SK-N-MC (cell line): ENCODE measurements around the gene FSIP1.
A peak's percentile ranks its signal among the peaks of the same experiment; 100 is the strongest.

Source experiments
- DNase-seq: peaks from one replicate; pipeline ENCODE4 v3.0.0-alpha.2; 2011; ENCODE audit warnings: low read depth, low spot score
- H3K27ac ChIP-seq: fragments of 200-600 bp; sonication (generic); 2 replicates; pipeline ENCODE4 v1.5.1; 2016; ENCODE audit warnings: mixed run types
- H3K36me3 ChIP-seq: fragments of 200-600 bp; sonication (generic); 2 replicates; pipeline ENCODE4 v1.6.1; 2017; ENCODE audit warnings: antibody characterized with exemption, low read length, mixed read lengths; ENCODE audit not compliant: insufficient read depth
- H3K4me3 ChIP-seq: fragments of 200-600 bp; sonication (generic); 2 replicates; pipeline ENCODE4 v1.5.1; 2016
- H3K9ac ChIP-seq: fragments of 200-600 bp; sonication (generic); 2 replicates; pipeline ENCODE4 v1.8.0; 2017; ENCODE audit warnings: mixed run types, mixed read lengths; ENCODE audit not compliant: insufficient read length
- H3K9me3 ChIP-seq: fragments of 200-600 bp; sonication (generic); 2 replicates; pipeline ENCODE4 v1.6.1; 2017; ENCODE audit warnings: low read depth, mild to moderate bottlenecking, antibody characterized with exemption, low read length, moderate library complexity, mixed read lengths
- EZH2 ChIP-seq: fragments of 200-600 bp; sonication (generic); IDR thresholded peaks from one replicate; pipeline ENCODE4 v1.6.1; 2017; ENCODE audit warnings: antibody characterized with exemption
- FOXP2 ChIP-seq: optimal IDR thresholded peaks from 2 replicates; pipeline ENCODE3; 2011; ENCODE audit warnings: mild to moderate bottlenecking, moderate library complexity; ENCODE audit not compliant: insufficient read depth; ENCODE audit errors: extremely low read length, control extremely low read depth
- POLR2AphosphoS5 ChIP-seq: IDR thresholded peaks from 2 replicates; pipeline ENCODE4 v1.6.1; 2012; ENCODE audit warnings: mild to moderate bottlenecking, low read depth, low read length, borderline replicate concordance

The FSIP1 gene

GRCh38 chr15:39721893-39722292 is 60.7 kb downstream of the FSIP1 start:
- TF ChIP-seq POLR2AphosphoS5 (no peak), FOXP2 (no peak), EZH2 (no peak)
- Histone ChIP-seq H3K9me3 (no peaks in the 10 kb centered on the region), H3K36me3 (no peaks in the 10 kb centered on the region), H3K27ac (no peak overlapping the region), H3K9ac (no peak overlapping the region), H3K4me3 (no peak overlapping the region)
- no peak for DNase-seq

GRCh38 chr15:39720621-39721611 is 61.7 kb downstream of the FSIP1 start:
- DNase-seq: peak; percentile 63
- no peak for TF ChIP-seq EZH2
- TF ChIP-seq FOXP2: no peak
- TF ChIP-seq POLR2AphosphoS5: no peak; the same call in 1 of the 2 replicates
- H3K9me3 ChIP-seq: no peaks in the 10 kb centered on the region
- no peak overlapping the region for H3K9ac ChIP-seq
- no peaks in the 10 kb centered on the region for H3K36me3 ChIP-seq
- peak overlapping the region; percentile 61 for H3K4me3 ChIP-seq
- H3K27ac ChIP-seq: peak overlapping the region; percentile 75

GRCh38 chr15:39720081-39720480 is 62.6 kb downstream of the FSIP1 start:
- no peak for DNase-seq
- Histone ChIP-seq H3K4me3 (peak overlapping the region; percentile 61), H3K27ac (peak overlapping the region; percentile 75), H3K9ac (peak overlapping the region; percentile 9), H3K36me3 (no peaks in the 10 kb centered on the region), H3K9me3 (no peaks in the 10 kb centered on the region)
- TF ChIP-seq EZH2 (no peak), FOXP2 (no peak), POLR2AphosphoS5 (no peak)

GRCh38 chr15:39719109-39719508 is 63.5 kb downstream of the FSIP1 start:
- Histone ChIP-seq H3K27ac (no peak overlapping the region), H3K36me3 (no peaks in the 10 kb centered on the region), H3K9ac (no peak overlapping the region), H3K4me3 (no peak overlapping the region), H3K9me3 (no peaks in the 10 kb centered on the region)
- no peak for DNase-seq
- TF ChIP-seq POLR2AphosphoS5 (no peak), EZH2 (no peak), FOXP2 (no peak)

GRCh38 chr15:39717134-39717533 is 65.5 kb downstream of the FSIP1 start:
- H3K36me3 ChIP-seq: no peaks in the 10 kb centered on the region
- TF ChIP-seq EZH2: no peak
- TF ChIP-seq POLR2AphosphoS5: no peak
- TF ChIP-seq FOXP2: no peak
- DNase-seq: no peak
- H3K4me3 ChIP-seq: no peak overlapping the region
- no peak overlapping the region for H3K27ac ChIP-seq
- H3K9ac ChIP-seq: no peak overlapping the region
- H3K9me3 ChIP-seq: no peaks in the 10 kb centered on the region

- no peak overlapping the region for H3K9ac ChIP-seq
- no peak for DNase-seq
- TF ChIP-seq POLR2AphosphoS5 (no peak), EZH2 (no peak), FOXP2 (no peak)
- no peaks in the 10 kb centered on the region for H3K9me3 ChIP-seq
- H3K27ac ChIP-seq: no peak overlapping the region
- H3K36me3 ChIP-seq: no peaks in the 10 kb centered on the region
- H3K4me3 ChIP-seq: no peak overlapping the region
Observed at GRCh38 chr15:39714251-39714650, 68.4 kb downstream of the FSIP1 start.

- no peaks in the 10 kb centered on the region for H3K36me3 ChIP-seq
- no peak overlapping the region for H3K27ac ChIP-seq
- TF ChIP-seq FOXP2: no peak
- TF ChIP-seq POLR2AphosphoS5: no peak
- no peak for TF ChIP-seq EZH2
- H3K9ac ChIP-seq: no peak overlapping the region
- no peaks in the 10 kb centered on the region for H3K9me3 ChIP-seq
- no peak for DNase-seq
- H3K4me3 ChIP-seq: no peak overlapping the region
Observed at GRCh38 chr15:39713846-39714245, 68.8 kb downstream of the FSIP1 start.

- Histone ChIP-seq H3K36me3 (no peaks in the 10 kb centered on the region), H3K9me3 (no peaks in the 10 kb centered on the region), H3K27ac (no peak overlapping the region), H3K4me3 (no peak overlapping the region), H3K9ac (no peak overlapping the region)
- DNase-seq: no peak
- no peak for TF ChIP-seq POLR2AphosphoS5
- TF ChIP-seq EZH2: no peak
- TF ChIP-seq FOXP2: no peak
Observed at GRCh38 chr15:39710681-39711080, 72.0 kb downstream of the FSIP1 start.

GRCh38 chr15:39709941-39710340 is 72.7 kb downstream of the FSIP1 start:
- TF ChIP-seq FOXP2 (no peak), EZH2 (no peak), POLR2AphosphoS5 (no peak)
- H3K36me3 ChIP-seq: no peaks in the 10 kb centered on the region
- H3K4me3 ChIP-seq: no peak overlapping the region
- H3K9me3 ChIP-seq: no peaks in the 10 kb centered on the region; the same call in 1 of the 2 replicates
- H3K27ac ChIP-seq: no peak overlapping the region
- no peak overlapping the region for H3K9ac ChIP-seq
- no peak for DNase-seq
